ENCODE measurements around the gene GSTA4. TPM values are rescaled to one million over a fixed set of nuclear protein-coding genes. Genes with fewer than 3 reads are reported as not detected.

Gene GSTA4
- total and polyA plus RNA-seq, 2 of the 8 experiments (the other 6 are each of a cell fraction or from before 2014, with no cell fraction given) = 13.9 to 21.6 TPM

GRCh38 chr6:53023323-53023722 lies 28.2 kb upstream of the GSTA4 start:
- ChIA-PET POLR2A (ENCODE audit: partially characterized antibody) (no interaction called here), CTCF (ENCODE audit: partially characterized antibody) (interaction anchor here (0.8 kb wide), 1 partner anchor 28 kb away, joined by 4 read pairs; the partner anchor contains the start of gene GSTA4)
- H3K4me2 ChIP-seq (ENCODE audit: insufficient read depth in 1 of 2, low read depth in 2 of 2, low read length in 2 of 2) = no peak overlapping the region
- no peak for DNase-seq (ENCODE audit: low read depth in 1 of 2, low spot score in 2 of 2)
- no peak overlapping the region for H3K9ac ChIP-seq (replicated peaks in 1 of 4; ENCODE audit: extremely low read depth in 1 of 4, low read depth in 3 of 4, low read length in 3 of 4)
- no peak for FAIRE-seq
- TF ChIP-seq ASH2L (IDR thresholded peaks at IDR 0.05; ENCODE audit: low read length) = no peak
- no peak overlapping the region for H2AK5ac ChIP-seq (ENCODE audit: low read depth, low read length)
- no peaks in the 10 kb centered on the region for H3K4me1 ChIP-seq (replicated peaks in 1 of 4; ENCODE audit: control insufficient read depth in 3 of 4, insufficient read depth in 4 of 4, low read length in 3 of 4)
- H3K18ac ChIP-seq (ENCODE audit: extremely low read depth, low read length) = no peak overlapping the region
- H2BK20ac ChIP-seq (ENCODE audit: low read length) = no peak overlapping the region
- H2BK12ac ChIP-seq (ENCODE audit: low read depth, low read length) = no peak overlapping the region
- no peak overlapping the region for H4K91ac ChIP-seq (replicated peaks; ENCODE audit: insufficient read length, low read length)
- H4K8ac ChIP-seq (ENCODE audit: extremely low read depth, insufficient read depth, low read length) = no peak overlapping the region
- H3K23ac ChIP-seq (ENCODE audit: insufficient read length) = no peak overlapping the region
- no peak overlapping the region for H2BK15ac ChIP-seq (ENCODE audit: low read length)
- no peak overlapping the region for H3K14ac ChIP-seq (ENCODE audit: insufficient read length)
- H4K5ac ChIP-seq (ENCODE audit: insufficient read length, low read depth, low read length) = no peak overlapping the region
- no peak overlapping the region for H2BK5ac ChIP-seq (ENCODE audit: low read depth, low read length)
- H3K23me2 ChIP-seq (ENCODE audit: low read depth, low read length) = no peaks in the 10 kb centered on the region
- H3K27me3 ChIP-seq (replicated peaks in 1 of 4; ENCODE audit: control insufficient read depth in 3 of 4, extremely low read depth in 1 of 4, insufficient read depth in 3 of 4, low read length in 3 of 4) = no peaks in the 10 kb centered on the region
- H3K4me3 ChIP-seq (ENCODE audit: extremely low read depth in 1 of 4, insufficient read depth in 2 of 4, low read depth in 3 of 4, low read length in 4 of 4) = no peak overlapping the region
- peaks cover 0 to 3% (median 0%) of the 10 kb centered on the region in 4 experiments; a peak in 2 of 8 replicates for H3K36me3 ChIP-seq (ENCODE audit: control insufficient read depth in 2 of 4, insufficient read depth in 4 of 4, low read length in 3 of 4)
- 100% methylated on average over 1 of the region's 1 CpG; no CpG with 5 or more reads in 1 of the 2 experiments for WGBS, 2 experiments (ENCODE audit: extremely low coverage in 1 of 2, insufficient coverage in 1 of 2, insufficient read length in 1 of 2, insufficient replicate concordance in 2 of 2, low coverage in 1 of 2, low lambda C conversion rate in 2 of 2, missing lambda C conversion rate in 1 of 2)
- H3K4ac ChIP-seq (replicated peaks; ENCODE audit: insufficient read length, low read depth, low read length) = no peak overlapping the region
- H2BK120ac ChIP-seq (replicated peaks; ENCODE audit: low read depth, low read length) = no peak overlapping the region
- H4K20me1 ChIP-seq (replicated peaks in 1 of 2; ENCODE audit: control insufficient read depth in 1 of 2, insufficient read depth in 2 of 2, low read length in 2 of 2) = no peaks in the 10 kb centered on the region
- H3K79me2 ChIP-seq (ENCODE audit: control insufficient read depth in 1 of 2, insufficient read depth in 2 of 2, low read length in 2 of 2) = no peaks in the 10 kb centered on the region
- no peaks in the 10 kb centered on the region for H3K79me1 ChIP-seq (ENCODE audit: low read depth, low read length)
- H3K27ac ChIP-seq (ENCODE audit: low read depth, low read length) = no peak overlapping the region
- H3K9me3 ChIP-seq (ENCODE audit: insufficient read depth in 2 of 2, low read depth in 1 of 2, low read length in 1 of 2) = no peaks in the 10 kb centered on the region
- no peak overlapping the region for H3K56ac ChIP-seq (replicated peaks; ENCODE audit: insufficient read length, low read depth, low read length)
- H2AFZ ChIP-seq (ENCODE audit: low read length) = no peak overlapping the region

Data from H1 (cell line).